NCI-H2107 treated with DMSO at 0.1 percent for 48 hours (cell line): ENCODE measurements around the gene GRID2.
"Not testable (repeated sequence)": the region's sequence is repeated elsewhere in the genome, so short reads cannot be mapped to it uniquely, and the experiment has no call there.

Experiments
- DNase-seq: peaks from one replicate; lab custom pipeline; 2025; ENCODE audit not compliant: unreplicated experiment; lab: John Stamatoyannopoulos, UW

Gene GRID2

GRCh38 chr4:92303621-92304027 is at the start of gene GRID2:
Gene GRID2, plus strand, starts transcription at chr4:92303966.
- DNase-seq = no peak

- no peak for DNase-seq
These were observed 49.6 kb upstream of the GRID2 start for GRCh38 chr4:92253986-92254671.

GRCh38 chr4:92254767-92255442 is 48.9 kb upstream of the GRID2 start:
- DNase-seq = no peak

- no peak for DNase-seq
These were observed 47.9 kb upstream of the GRID2 start for GRCh38 chr4:92255920-92256244.

GRCh38 chr4:92257931-92258857 is 45.6 kb upstream of the GRID2 start:
- DNase-seq = no peak

GRCh38 chr4:92261256-92261655 is 42.5 kb upstream of the GRID2 start:
- DNase-seq = no peak

DNA sequence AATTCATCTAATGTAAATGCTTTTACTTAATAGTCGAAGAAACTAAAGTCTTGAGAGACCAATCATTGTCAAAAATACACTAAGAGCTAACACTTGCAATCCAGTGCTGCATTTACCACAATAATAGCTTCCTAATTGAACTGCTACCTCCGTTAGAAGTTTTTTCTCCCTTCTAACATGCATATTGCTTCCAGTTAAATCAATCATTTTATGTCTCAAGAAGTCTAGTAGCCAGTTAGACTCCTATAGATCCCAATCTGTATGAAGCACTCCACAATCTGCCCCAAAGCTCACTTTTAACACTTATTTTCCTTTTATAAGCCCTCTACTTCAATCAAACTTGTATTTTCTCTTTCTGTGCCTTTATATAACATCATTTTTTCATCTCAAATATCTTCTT is 41.4 kb upstream of the GRID2 start:
- DNase-seq = no peak

- no peak for DNase-seq
These were observed 40.8 kb upstream of the GRID2 start for GRCh38 chr4:92263010-92263409.

- DNase-seq = no peak
These were observed 40.2 kb upstream of the GRID2 start for GRCh38 chr4:92263575-92263974.

DNA sequence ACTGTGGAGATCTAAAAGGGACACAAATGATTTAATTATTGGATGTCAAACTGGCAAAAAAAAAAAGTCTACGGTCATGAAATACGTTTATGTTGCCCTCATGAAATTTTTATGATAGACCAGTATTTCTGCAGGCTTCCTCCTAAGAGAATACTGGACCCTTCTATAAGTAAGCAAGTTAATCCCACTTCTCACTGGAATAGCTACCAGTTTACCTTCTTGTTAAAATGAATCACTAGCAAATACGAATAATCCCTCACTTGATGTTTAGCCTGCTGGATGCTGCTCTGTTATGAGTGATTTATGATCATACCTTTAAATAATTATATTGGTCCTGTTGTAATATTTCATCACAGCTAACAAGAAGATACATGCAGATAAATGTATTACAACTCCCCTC is 39.6 kb upstream of the GRID2 start:
- no peak for DNase-seq

- no peak for DNase-seq
These were observed 38.7 kb upstream of the GRID2 start for GRCh38 chr4:92265021-92265420.

DNA sequence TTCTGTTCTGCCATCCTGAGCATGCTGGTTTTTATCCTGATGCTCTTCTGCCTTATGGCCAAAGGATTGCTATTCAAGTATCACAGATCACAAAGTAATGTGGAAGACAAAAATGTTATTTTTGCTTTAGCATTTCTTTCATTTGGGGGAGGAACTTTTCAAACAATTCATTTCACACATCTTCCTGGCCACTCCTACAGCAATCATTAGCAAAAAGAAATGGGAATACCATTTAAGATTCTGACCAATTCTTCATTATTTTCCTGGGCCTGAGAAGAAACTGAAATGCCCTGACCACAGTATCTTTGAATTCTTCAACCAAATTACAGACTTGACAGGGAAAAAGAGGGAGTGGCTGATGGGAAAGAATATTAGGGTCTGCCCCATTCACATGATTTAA is 38.0 kb upstream of the GRID2 start:
- no peak for DNase-seq

DNA sequence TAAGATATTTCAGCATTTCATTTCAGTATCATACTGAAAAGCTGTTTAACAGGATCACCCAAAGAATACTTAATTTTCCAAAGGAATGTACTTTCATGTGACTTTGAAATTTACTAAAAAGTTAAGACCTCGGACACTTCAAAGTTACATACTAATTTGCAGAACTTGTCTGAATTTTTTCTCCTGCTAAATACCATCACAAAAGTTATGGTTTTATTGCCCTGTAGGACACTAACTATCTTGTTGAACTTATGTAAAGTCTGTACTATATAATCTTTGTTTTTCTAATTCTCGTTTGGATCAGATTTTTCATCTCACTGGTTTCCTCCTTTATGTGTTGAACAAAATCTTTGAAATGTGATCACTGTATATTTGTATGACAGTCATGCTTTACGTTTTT is 37.2 kb upstream of the GRID2 start:
- DNase-seq = no peak

DNA sequence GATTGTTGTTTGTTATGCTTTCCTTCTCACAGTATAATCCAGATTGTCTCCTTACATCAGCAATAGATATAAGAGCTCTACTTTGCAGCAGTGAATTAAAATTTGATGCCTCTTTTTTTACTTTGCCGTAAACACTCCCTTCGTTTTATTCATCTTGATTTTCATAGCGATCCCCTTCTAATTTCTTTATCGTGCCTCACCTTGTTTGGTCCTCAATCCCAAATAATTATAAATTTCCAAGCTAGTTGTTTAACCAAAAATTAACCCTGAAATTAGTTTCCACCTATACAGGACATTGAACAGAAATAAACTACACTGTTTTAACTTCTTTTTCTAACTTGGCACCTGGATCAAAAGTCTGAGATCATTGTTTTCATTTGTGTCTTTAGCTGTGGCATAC is 35.1 kb upstream of the GRID2 start:
- no peak for DNase-seq

DNA sequence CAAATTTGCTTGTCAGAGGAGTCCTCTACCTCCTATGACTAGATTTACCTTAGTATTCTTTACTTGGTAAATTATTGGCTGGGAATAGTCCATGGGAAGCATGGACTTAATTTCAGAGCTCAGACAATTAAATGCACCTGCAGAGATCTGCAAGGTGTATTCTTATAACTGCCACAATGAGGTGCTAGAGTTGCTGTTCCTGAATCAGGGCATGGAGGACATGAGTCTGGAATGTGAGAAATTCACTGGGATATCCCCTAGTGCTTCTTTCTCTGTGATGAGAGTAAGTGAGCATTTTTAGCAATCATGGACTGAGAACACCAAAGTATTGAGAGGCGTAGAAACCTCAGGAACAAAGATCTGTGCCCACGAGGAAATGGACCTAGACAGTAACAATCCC is 32.9 kb upstream of the GRID2 start:
- DNase-seq = no peak

- DNase-seq = not testable (repeated sequence)
These were observed 32.2 kb upstream of the GRID2 start for GRCh38 chr4:92271551-92271950.

GRCh38 chr4:92277057-92277881 is 26.5 kb upstream of the GRID2 start:
- not testable (repeated sequence) for DNase-seq

DNA sequence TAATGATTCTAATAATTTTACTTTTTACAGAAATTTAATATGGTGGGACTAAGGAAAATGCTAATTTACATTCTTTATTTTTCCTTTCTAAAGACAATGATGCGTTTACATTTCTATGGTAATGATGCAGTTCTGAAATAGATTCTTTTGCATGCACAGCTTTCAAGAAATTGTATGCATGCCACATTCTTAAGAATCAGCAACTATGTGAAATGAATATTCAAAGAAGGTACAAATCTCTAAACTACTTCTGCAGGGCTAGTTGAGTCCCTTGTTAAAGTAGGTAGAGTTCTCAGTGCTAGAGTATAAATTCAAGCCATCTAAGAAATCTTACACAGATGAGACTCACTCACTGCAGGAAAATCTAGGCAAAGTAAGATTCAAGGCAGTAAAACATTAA is 24.5 kb upstream of the GRID2 start:
- no peak for DNase-seq

DNA sequence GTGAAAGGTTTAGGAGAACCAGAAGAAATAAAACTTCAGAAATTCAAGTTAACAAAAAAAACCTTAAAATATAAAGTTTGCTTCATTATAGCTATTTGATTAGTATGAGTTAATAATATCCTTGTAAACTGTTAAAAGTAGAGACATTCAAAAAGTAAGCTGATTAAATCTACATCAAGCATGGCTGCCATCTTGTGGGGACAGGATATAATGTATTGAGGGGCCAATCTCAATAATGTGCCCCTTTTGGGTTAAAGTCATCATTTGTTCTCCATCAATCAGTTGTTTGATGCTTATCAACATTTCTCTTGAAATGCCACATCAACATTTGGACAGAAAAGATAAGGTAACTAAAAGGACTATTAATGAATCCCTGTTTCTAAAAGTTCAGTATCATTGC is 4.6 kb upstream of the GRID2 start:
- no peak for DNase-seq

DNA sequence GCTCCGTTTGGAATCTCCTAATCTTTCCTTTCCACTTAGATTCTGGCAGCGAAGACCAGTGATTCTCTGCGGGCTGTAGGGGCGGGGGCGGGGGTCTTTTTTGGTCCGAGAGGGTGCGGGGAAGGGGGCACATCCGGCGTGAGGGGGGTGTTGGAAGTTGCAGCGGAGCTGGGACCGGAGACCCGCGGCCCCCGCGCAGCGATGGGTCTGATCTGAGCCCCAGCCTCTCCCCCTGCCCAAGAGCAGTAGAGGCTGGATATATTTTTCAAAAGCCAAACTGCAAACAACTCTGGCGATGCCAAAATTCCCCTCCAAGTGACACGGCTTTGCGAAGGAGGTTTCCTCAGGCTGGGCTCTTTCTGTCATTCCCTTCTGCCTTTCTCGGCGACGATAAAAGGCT is 355 bp downstream of the GRID2 start:
- no peak for DNase-seq

- no peak for DNase-seq
These were observed 840 bp downstream of the GRID2 start for GRCh38 chr4:92304606-92305005.
